Mucosa of stomach (tissue), 1 donor: ENCODE data around the gene VAV1.
"Not testable (repeated sequence)": the region's sequence is repeated elsewhere in the genome, so short reads cannot be mapped to it uniquely, and the experiment has no call there.

Experiments used
- H3K27me3 ChIP-seq: one replicate; pipeline ENCODE4 v1.7.0; 2013; ENCODE audit warnings: mild to moderate bottlenecking, low read length; ENCODE audit not compliant: control insufficient read depth, insufficient read depth
- H3K36me3 ChIP-seq: one replicate; pipeline ENCODE4 v1.7.0; 2013; ENCODE audit warnings: low read length; ENCODE audit not compliant: control insufficient read depth, insufficient read depth
- H3K4me1 ChIP-seq: one replicate; pipeline ENCODE4 v1.7.0; 2013; ENCODE audit warnings: mild to moderate bottlenecking, low read length; ENCODE audit not compliant: control insufficient read depth, insufficient read depth
- H3K4me3 ChIP-seq: one replicate; pipeline ENCODE4 v1.7.0; 2013; ENCODE audit warnings: low read length
- H3K9ac ChIP-seq: one replicate; pipeline ENCODE4 v1.7.0; 2013; ENCODE audit warnings: mild to moderate bottlenecking, low read length, moderate library complexity
- H3K9me3 ChIP-seq: one replicate; pipeline ENCODE4 v1.7.0; 2013; ENCODE audit warnings: mild to moderate bottlenecking, low read length, moderate library complexity; ENCODE audit not compliant: control insufficient read depth
- donor health status: Pancreatic carcinoma.

VAV1 gene

DNA sequence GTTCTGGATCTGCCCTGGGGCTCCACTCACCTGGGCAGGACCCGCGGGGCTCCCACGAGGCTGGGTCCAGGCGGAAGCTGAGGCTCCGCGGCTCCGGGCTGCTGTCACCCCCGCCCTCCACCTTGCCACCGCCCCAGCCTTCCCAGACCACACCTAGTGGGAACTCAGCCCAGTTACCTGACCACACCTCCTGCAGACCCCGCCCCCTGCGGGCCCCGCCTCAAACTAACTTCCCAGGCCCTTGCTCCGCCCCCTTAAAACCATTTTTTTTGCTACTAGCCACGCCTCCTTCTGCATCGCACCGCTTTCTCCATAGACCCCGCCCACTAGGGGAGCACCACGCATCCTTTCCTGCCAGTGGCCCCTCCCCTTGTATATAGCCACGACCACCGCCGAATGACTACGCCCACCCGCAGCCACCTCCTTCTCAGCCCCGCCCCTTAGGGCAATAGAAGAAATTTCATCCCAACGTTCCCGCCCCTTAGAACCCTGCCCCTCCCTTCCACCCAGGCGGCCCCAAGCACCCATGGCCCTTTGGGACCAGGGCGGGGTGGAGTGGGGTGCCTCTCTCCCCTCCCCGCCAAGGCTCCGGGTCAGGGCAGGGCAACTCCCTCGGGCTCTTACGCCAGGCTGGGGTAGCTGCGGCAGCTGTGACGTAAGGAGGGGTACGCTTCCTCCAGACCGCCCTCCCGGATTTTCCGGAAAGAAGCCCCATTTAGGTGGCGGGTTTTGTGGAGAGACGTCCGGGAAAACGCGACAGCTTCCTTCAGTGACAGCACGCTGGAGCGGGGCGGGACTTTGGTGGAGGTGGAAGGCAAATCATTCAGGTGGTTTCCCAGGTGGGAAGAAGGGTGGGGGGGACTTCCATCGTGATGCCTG is 4.9 kb upstream of the VAV1 start, which contains the start of gene SH2D3A:
TSS of gene SH2D3A (minus strand) at position 79 of the 879 bp plus-strand sequence. CDS start 3,687 bp downstream, outside the sequence.
- no peaks in the 10 kb centered on the region for H3K27me3 ChIP-seq
- H3K4me3 ChIP-seq = peak within 1 kb of the TSS; percentile 43
- H3K36me3 ChIP-seq = no peaks in the 10 kb centered on the region
- no peaks in the 10 kb centered on the region for H3K9me3 ChIP-seq
- H3K9ac ChIP-seq = peak within 1 kb of the TSS; percentile 78
- peaks cover 16% of the 10 kb centered on the region for H3K4me1 ChIP-seq

GRCh38 chr19:6768236-6768785 is 4.2 kb upstream of the VAV1 start:
- no peak overlapping the region for H3K9ac ChIP-seq
- H3K4me3 ChIP-seq = no peak overlapping the region
- H3K9me3 ChIP-seq = no peaks in the 10 kb centered on the region
- H3K27me3 ChIP-seq = no peaks in the 10 kb centered on the region
- peaks cover 16% of the 10 kb centered on the region for H3K4me1 ChIP-seq
- no peaks in the 10 kb centered on the region for H3K36me3 ChIP-seq

DNA sequence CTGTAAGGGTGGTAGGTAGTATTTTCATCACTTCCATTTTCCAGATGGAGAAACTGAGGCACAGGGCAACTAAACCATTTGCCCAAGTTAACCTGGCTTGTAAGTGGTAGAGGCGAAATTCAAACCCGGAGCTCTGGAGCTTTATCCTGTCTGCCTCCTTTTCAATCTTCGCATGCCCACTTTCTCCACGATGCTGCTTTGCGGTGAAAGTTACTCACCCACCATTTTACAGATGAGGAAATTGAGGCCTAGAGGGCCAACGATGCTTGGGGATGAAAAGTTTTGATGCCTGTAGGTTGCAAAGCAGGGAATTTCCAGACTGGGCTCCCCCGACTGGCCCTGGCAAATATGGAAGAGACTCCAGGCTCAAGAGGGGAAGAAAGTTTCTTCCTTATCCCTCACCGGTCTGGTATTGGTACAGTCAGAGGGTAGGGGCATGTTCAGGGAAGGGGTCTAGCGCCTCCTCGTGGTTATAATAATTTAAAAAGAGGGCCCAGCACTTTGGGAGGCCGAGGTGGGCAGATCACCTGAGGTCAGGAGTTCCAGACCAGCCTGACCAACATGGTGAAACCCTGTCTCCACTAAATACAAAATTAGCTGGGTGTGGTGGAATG is 3.4 kb upstream of the VAV1 start:
- H3K9ac ChIP-seq = no peak overlapping the region
- H3K27me3 ChIP-seq = no peaks in the 10 kb centered on the region
- no peak overlapping the region for H3K4me3 ChIP-seq
- H3K4me1 ChIP-seq = peaks cover 16% of the 10 kb centered on the region
- no peaks in the 10 kb centered on the region for H3K9me3 ChIP-seq
- H3K36me3 ChIP-seq = no peaks in the 10 kb centered on the region

GRCh38 chr19:6771648-6772027 is 870 bp upstream of the VAV1 start:
- not testable (repeated sequence) for H3K9ac ChIP-seq, H3K36me3 ChIP-seq, H3K4me3 ChIP-seq, H3K27me3 ChIP-seq, H3K9me3 ChIP-seq, H3K4me1 ChIP-seq

DNA sequence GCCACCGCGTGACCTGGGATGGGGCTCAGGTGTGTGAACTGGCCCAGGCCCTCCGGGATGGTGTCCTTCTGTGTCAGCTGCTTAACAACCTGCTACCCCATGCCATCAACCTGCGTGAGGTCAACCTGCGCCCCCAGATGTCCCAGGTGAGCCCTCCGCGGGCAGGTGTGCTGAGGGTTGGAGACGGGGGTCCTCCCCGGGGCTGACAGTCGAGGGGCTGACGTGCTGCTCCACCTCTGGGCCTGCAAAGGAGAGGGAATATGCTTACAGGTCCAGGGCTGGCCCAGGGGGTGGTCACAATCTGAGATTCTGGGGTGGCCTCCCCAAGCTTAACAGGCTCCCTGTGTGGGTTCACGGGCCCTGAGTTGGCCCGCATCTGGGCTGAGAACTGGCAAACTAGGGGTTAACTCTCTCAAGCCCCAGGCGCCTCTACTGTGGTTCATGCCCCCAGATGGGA is 386 bp downstream of the VAV1 start:
- Histone ChIP-seq H3K4me3 (no peak overlapping the region), H3K27me3 (no peaks in the 10 kb centered on the region), H3K4me1 (peaks cover 2% of the 10 kb centered on the region), H3K9me3 (no peaks in the 10 kb centered on the region), H3K36me3 (no peaks in the 10 kb centered on the region), H3K9ac (no peak overlapping the region)

DNA sequence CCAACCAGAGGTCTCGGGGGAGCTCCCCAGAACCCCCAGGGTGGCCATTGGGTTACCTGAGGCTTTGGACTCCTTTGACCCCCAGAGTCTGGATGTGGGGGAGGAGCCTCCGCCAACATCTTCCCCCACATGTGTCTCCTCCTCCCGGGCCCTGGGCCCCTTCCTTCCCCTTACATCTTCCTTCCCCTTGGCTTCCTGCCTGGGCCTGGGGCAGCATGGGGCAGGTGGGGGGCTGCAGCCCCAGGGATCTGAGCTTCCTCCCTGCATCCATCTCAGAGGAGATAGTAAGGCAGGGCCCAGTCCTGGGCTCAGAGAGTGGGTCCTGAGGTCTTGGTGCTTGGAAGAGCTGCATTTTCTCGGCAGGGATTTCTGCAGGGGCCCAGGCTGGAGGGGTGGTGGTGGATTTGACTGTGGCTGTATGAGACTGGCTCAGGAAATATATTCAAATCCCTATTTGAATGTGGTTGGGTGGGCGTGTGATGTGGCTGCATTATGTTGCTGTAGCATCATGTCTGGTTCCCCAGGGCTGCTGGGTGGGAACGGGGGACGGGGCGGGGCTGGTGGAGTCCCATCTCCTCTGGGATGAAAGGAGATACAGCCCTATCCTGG is 919 bp downstream of the VAV1 start:
- no peaks in the 10 kb centered on the region for H3K27me3 ChIP-seq
- H3K4me1 ChIP-seq = no peaks in the 10 kb centered on the region
- H3K36me3 ChIP-seq = no peaks in the 10 kb centered on the region
- no peaks in the 10 kb centered on the region for H3K9me3 ChIP-seq
- no peak overlapping the region for H3K4me3 ChIP-seq
- no peak overlapping the region for H3K9ac ChIP-seq

- Histone ChIP-seq H3K9me3 (no peaks in the 10 kb centered on the region), H3K27me3 (no peaks in the 10 kb centered on the region), H3K36me3 (no peaks in the 10 kb centered on the region), H3K4me1 (no peaks in the 10 kb centered on the region), H3K4me3 (no peak overlapping the region), H3K9ac (no peak overlapping the region)
Observed at GRCh38 chr19:6774821-6775707, 2.6 kb downstream of the VAV1 start.

DNA sequence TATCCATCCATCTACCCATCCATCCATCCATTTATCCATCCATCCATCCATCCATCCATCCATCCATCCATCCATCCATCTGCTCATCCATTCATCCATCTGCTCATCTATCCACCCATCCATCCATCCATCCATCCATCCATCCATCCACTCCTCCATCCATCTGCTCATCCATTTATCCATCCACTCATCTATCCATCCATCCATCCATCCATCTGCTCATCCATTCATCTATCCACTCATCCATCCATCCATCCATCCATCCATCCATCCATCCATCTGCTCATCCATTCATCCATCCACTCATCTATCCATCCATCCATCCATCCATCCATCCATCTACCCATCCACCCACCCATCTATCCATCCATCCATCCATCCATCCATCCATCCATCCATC is 3.5 kb downstream of the VAV1 start:
- H3K9me3 ChIP-seq, H3K4me3 ChIP-seq, H3K27me3 ChIP-seq, H3K9ac ChIP-seq, H3K4me1 ChIP-seq, H3K36me3 ChIP-seq: not testable (repeated sequence)

- Histone ChIP-seq H3K9ac (no peak overlapping the region), H3K4me3 (no peak overlapping the region), H3K36me3 (no peaks in the 10 kb centered on the region), H3K4me1 (no peaks in the 10 kb centered on the region), H3K27me3 (no peaks in the 10 kb centered on the region), H3K9me3 (no peaks in the 10 kb centered on the region)
Observed at GRCh38 chr19:6776999-6777398, 4.5 kb downstream of the VAV1 start.

- Histone ChIP-seq H3K4me1 (no peaks in the 10 kb centered on the region), H3K4me3 (no peak overlapping the region), H3K36me3 (no peaks in the 10 kb centered on the region), H3K9me3 (no peaks in the 10 kb centered on the region), H3K27me3 (no peaks in the 10 kb centered on the region), H3K9ac (no peak overlapping the region)
Observed at GRCh38 chr19:6777434-6777833, 4.9 kb downstream of the VAV1 start.

DNA sequence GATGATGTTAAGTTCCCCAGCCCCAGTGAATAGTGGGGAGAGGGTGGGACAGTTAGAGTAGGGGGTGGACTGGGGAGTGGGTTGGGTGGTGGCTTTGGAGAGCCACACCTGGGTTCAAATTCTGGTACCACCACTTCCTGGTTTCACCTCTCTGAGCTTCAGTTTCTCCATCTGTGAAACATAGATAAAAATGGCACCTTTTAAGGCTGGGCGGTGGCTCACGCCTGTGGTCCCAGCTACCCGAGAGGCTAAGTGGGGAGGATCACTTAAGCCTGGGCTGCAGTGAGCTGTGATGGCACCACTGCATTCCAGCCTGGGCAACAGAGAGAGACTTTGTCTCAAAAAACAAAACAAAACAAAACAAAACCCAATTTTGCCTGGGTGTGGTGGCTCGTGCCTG is 5.9 kb downstream of the VAV1 start:
- Histone ChIP-seq H3K9me3 (no peaks in the 10 kb centered on the region), H3K4me3 (no peak overlapping the region), H3K27me3 (no peaks in the 10 kb centered on the region), H3K36me3 (no peaks in the 10 kb centered on the region), H3K9ac (no peak overlapping the region), H3K4me1 (no peaks in the 10 kb centered on the region)
